HEK293T (cell line): ENCODE results near the gene LMTK2.

Experiments used
- NFRKB ChIP-seq: fragments of 450-650 bp; IDR thresholded peaks from 2 replicates; pipeline ENCODE4 v1.6.1; 2016; ENCODE audit warnings: mild to moderate bottlenecking, moderate library complexity
- TF ChIP-seq, protein P1 (sequence below): fragments of 450-650 bp; IDR thresholded peaks from 2 replicates; pipeline ENCODE4 v1.6.1; 2016

DNA sequence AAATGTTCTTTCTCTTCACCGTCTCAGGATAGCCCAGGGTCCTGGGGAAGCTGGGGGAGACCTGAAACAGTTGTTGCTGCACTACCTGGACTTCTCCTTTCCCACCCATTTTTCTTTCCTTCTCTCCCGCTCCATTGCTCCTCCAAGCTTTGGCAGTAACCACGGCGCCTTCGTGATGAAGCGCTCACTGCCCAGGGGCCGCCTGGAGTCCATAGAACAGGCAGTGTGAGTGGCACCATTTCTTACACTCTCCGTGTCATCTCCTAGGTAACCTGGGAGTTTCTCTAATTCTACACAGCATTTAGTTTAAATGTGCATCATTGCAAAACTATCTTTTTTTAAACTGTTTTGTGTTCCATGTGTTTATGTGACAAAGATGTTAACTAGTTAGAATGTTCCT is 64.3 kb downstream of the LMTK2 start:
- TF ChIP-seq NFRKB = no peak
- TF ChIP-seq, protein P1, sequence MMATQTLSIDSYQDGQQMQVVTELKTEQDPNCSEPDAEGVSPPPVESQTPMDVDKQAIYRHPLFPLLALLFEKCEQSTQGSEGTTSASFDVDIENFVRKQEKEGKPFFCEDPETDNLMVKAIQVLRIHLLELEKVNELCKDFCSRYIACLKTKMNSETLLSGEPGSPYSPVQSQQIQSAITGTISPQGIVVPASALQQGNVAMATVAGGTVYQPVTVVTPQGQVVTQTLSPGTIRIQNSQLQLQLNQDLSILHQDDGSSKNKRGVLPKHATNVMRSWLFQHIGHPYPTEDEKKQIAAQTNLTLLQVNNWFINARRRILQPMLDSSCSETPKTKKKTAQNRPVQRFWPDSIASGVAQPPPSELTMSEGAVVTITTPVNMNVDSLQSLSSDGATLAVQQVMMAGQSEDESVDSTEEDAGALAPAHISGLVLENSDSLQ = no peak
